Stomach smooth muscle (tissue), 2 donors: ENCODE measurements around the gene C20orf141.
"Not testable (repeated sequence)": the region's sequence is repeated elsewhere in the genome, so short reads cannot be mapped to it uniquely, and the experiment has no call there.

ENCODE experiments used
- H3K27ac ChIP-seq: one replicate; pipeline ENCODE4 v1.7.0; 2013; ENCODE audit warnings: mild to moderate bottlenecking, low read length, inconsistent platforms
- H3K27me3 ChIP-seq, 2 donors: one replicate each; pipeline ENCODE4 v1.7.0; 2013; ENCODE audit warnings: low read length in 2 of 2; ENCODE audit not compliant: insufficient read depth in 2 of 2, control insufficient read depth in 1 of 2
- H3K36me3 ChIP-seq, 2 donors: one replicate each; pipeline ENCODE4 v1.7.0; 2013; ENCODE audit warnings: low read length in 2 of 2; ENCODE audit not compliant: control insufficient read depth in 2 of 2, insufficient read depth in 2 of 2
- H3K4me1 ChIP-seq: one replicate; pipeline ENCODE4 v1.7.0; 2013; ENCODE audit warnings: low read length; ENCODE audit not compliant: control insufficient read depth, insufficient read depth
- H3K4me3 ChIP-seq, 2 donors: one replicate each; pipeline ENCODE4 v1.7.0; 2013; ENCODE audit warnings: low read length in 2 of 2
- H3K9ac ChIP-seq, 2 donors: one replicate each; pipeline ENCODE4 v1.7.0; 2013; ENCODE audit warnings: low read length in 2 of 2, mild to moderate bottlenecking in 1 of 2
- H3K9me3 ChIP-seq, 2 donors: one replicate each; pipeline ENCODE4 v1.7.0; 2013; ENCODE audit warnings: low read length in 2 of 2; ENCODE audit not compliant: control insufficient read depth in 2 of 2
- donor health status: healthy.
- donor health status: Pancreatic carcinoma.

Gene C20orf141

GRCh38 chr20:2820896-2821869, 6.4 kb downstream of the C20orf141 start:
- Histone ChIP-seq H3K27me3 (peaks cover 27 to 31% of the 10 kb centered on the region in 2 donors), H3K36me3 (no peaks in the 10 kb centered on the region), H3K4me3 (no peak overlapping the region), H3K4me1 (peaks cover 2% of the 10 kb centered on the region), H3K27ac (no peak overlapping the region), H3K9ac (no peak overlapping the region), H3K9me3 (no peaks in the 10 kb centered on the region)

- no peak overlapping the region for H3K9ac ChIP-seq
- no peak overlapping the region for H3K4me3 ChIP-seq
- H3K4me1 ChIP-seq, result peaks cover 2% of the 10 kb centered on the region
- no peak overlapping the region for H3K27ac ChIP-seq
- H3K27me3 ChIP-seq, result peaks cover 26 to 28% of the 10 kb centered on the region in 2 donors
- no peaks in the 10 kb centered on the region for H3K9me3 ChIP-seq
- no peaks in the 10 kb centered on the region for H3K36me3 ChIP-seq
These were observed 7.3 kb downstream of the C20orf141 start for GRCh38 chr20:2822073-2822472.

GRCh38 chr20:2825761-2826160, 11.0 kb downstream of the C20orf141 start:
- Histone ChIP-seq H3K4me3 (no peak overlapping the region), H3K27ac (no peak overlapping the region), H3K36me3 (no peaks in the 10 kb centered on the region), H3K4me1 (no peaks in the 10 kb centered on the region), H3K9ac (no peak overlapping the region), H3K27me3 (peaks cover 9 to 14% of the 10 kb centered on the region in 2 donors), H3K9me3 (no peaks in the 10 kb centered on the region)

GRCh38 chr20:2826655-2827054, 11.9 kb downstream of the C20orf141 start:
- H3K9ac ChIP-seq, result no peak overlapping the region
- H3K36me3 ChIP-seq, result no peaks in the 10 kb centered on the region
- H3K27me3 ChIP-seq, result peaks cover 5 to 6% of the 10 kb centered on the region in 2 donors
- H3K9me3 ChIP-seq, result no peaks in the 10 kb centered on the region
- H3K4me3 ChIP-seq, result no peak overlapping the region
- H3K4me1 ChIP-seq, result no peaks in the 10 kb centered on the region
- no peak overlapping the region for H3K27ac ChIP-seq

DNA sequence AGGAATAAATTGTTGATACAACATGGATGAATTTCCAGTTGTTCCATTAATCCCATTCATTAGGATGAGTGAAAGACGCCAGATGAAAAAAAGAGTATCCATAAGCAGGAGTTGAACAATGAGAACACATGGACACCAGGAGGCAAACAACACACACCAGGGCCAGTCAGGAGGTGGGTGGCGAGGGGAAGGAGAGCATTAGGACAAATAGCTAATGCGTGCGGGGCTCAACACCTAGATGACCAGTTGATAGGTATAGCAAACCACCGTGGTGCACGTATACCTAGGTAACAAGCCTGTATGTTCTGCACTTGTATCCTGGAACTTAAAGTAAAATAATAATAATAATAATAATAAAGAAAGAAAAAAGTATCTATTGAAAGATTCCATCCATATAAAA, 14.6 kb downstream of the C20orf141 start:
- Histone ChIP-seq H3K27ac (no peak overlapping the region), H3K4me3 (no peak overlapping the region), H3K27me3 (peaks cover 3 to 5% of the 10 kb centered on the region in 2 donors), H3K36me3 (no peaks in the 10 kb centered on the region), H3K9ac (no peak overlapping the region), H3K4me1 (no peaks in the 10 kb centered on the region), H3K9me3 (no peaks in the 10 kb centered on the region)

DNA sequence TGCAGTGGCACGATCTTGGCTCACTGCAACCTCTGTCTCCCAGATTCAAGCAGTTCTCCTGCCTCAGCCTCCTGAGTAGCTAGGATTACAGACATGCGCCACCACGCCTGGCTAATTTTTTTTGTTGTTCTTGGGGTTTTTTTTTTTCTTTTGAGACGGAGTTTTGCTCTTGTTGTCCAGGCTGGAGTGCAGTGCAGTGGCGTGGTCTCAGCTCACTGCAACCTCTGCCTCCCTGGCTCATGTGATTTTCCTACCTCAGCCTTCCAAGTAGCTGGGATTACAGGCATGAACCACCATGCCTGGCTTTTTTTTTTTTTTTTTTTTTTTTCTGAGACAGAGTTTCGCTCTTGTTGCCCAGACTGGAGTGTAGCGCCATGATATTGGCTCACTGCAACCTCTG, 16.4 kb downstream of the C20orf141 start:
- not testable (repeated sequence) for H3K27me3 ChIP-seq, H3K9ac ChIP-seq, H3K36me3 ChIP-seq, H3K4me1 ChIP-seq, H3K9me3 ChIP-seq, H3K27ac ChIP-seq, H3K4me3 ChIP-seq

- Histone ChIP-seq H3K9me3 (no peaks in the 10 kb centered on the region), H3K4me1 (no peaks in the 10 kb centered on the region), H3K27ac (no peak overlapping the region), H3K27me3 (peaks cover 2 to 3% of the 10 kb centered on the region in 2 donors), H3K36me3 (peaks cover 0 to 11% of the 10 kb centered on the region in 2 donors), H3K4me3 (no peak overlapping the region), H3K9ac (no peak overlapping the region)
These were observed 19.0 kb downstream of the C20orf141 start for GRCh38 chr20:2833761-2834160.

GRCh38 chr20:2834401-2835110, 19.8 kb downstream of the C20orf141 start:
- Histone ChIP-seq H3K27ac (no peak overlapping the region), H3K9ac (no peak overlapping the region), H3K4me1 (peaks cover 2% of the 10 kb centered on the region), H3K27me3 (no peaks in the 10 kb centered on the region), H3K36me3 (peaks cover 0 to 11% of the 10 kb centered on the region in 2 donors), H3K9me3 (no peaks in the 10 kb centered on the region), H3K4me3 (no peak overlapping the region)

DNA sequence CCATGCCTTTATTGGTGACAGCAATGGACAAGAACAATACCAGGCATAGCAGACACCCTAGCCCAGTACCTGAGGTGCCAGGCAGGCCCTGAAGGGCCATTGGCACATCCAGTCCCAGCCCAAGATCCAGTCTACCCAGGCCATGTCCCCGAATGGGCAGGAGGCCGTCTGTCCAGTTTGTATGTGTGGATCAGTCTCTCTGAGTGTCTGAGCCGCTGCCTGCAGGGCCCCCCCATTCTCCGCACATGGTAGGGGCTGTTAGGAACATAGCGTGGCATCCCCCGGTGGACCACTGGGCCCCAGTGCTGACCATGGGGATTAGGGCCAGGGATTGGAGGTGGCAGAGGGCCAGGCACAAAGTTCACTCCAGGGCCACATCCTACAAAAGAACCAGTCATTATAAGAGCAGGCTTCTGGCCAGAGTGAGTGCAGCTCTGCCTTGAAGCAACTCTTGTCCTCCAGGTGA, 20.6 kb downstream of the C20orf141 start:
- Histone ChIP-seq H3K9ac (no peak overlapping the region), H3K9me3 (no peaks in the 10 kb centered on the region), H3K36me3 (peaks cover 0 to 11% of the 10 kb centered on the region in 2 donors), H3K4me1 (peaks cover 10% of the 10 kb centered on the region), H3K27ac (no peak overlapping the region), H3K27me3 (no peaks in the 10 kb centered on the region), H3K4me3 (no peak overlapping the region)

GRCh38 chr20:2836035-2836434, 21.2 kb downstream of the C20orf141 start:
- Histone ChIP-seq H3K9me3 (no peaks in the 10 kb centered on the region), H3K36me3 (peaks cover 0 to 11% of the 10 kb centered on the region in 2 donors), H3K27ac (no peak overlapping the region), H3K9ac (no peak overlapping the region), H3K4me1 (peaks cover 13% of the 10 kb centered on the region), H3K27me3 (no peaks in the 10 kb centered on the region), H3K4me3 (no peak overlapping the region)
